HG02981 (cell line): ENCODE measurements around the gene HNMT.
"Not testable (repeated sequence)": the region's sequence is repeated elsewhere in the genome, so short reads cannot be mapped to it uniquely, and the experiment has no call there.

Experiments used
- ATAC-seq: cut with Tn5 transposase; IDR thresholded peaks from one replicate; pipeline ENCODE4 v1.9.1; 2021; ENCODE audit warnings: mild to moderate bottlenecking, moderate library complexity; ENCODE audit not compliant: unreplicated experiment

The HNMT gene

GRCh38 chr2:137964066-137964858, at the start of gene HNMT:
HNMT (plus strand) TSS chr2:137964473; CDS start chr2:137964492, 19 bp downstream.
- no peak for ATAC-seq

GRCh38 chr2:137921105-137921880, 43.0 kb upstream of the HNMT start:
- ATAC-seq = no peak

- not testable (repeated sequence) for ATAC-seq
These were observed 42.1 kb upstream of the HNMT start for GRCh38 chr2:137922171-137922570.

DNA sequence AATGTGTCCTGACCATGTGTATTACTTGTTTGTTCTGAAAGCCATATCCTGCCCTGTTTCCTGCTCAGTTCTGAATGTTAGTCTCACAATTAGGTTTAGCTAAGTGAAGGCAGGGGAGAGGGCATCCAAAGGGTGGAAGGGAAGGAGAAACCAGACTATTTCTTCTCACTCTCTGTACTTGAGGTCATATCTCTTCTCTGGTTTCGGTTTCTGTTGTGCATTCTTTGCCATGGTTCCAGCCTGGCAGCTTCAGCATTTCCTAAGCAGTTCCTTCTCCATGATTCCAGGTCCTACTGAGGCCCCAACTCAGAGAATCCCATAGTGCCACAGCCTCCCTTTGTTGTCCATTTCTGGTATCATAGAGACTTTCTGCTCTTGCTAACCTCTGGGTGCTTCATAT, 40.3 kb upstream of the HNMT start:
- no peak for ATAC-seq

GRCh38 chr2:137925599-137925998, 38.7 kb upstream of the HNMT start:
- ATAC-seq = no peak

DNA sequence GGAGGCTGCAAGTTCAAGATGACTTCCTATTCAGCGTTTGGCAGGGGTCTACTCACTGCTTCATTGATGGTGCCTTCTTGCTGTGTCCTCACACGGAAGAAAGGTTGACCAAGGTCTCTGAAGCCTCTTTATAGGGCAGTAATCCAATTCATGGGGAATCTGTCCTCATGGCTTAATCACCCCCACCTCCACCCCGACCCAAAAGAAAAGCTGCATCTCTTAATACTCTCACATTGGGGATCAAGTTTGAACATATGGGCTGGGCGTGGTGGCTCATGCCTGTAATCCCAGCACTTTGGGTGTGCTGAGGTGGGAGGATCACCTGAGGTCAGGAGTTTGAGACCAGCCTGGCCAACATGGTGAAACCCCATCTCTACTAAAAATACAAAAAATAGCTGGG, 36.4 kb upstream of the HNMT start:
- no peak for ATAC-seq

GRCh38 chr2:137928547-137929518, 35.4 kb upstream of the HNMT start:
- ATAC-seq = no peak

DNA sequence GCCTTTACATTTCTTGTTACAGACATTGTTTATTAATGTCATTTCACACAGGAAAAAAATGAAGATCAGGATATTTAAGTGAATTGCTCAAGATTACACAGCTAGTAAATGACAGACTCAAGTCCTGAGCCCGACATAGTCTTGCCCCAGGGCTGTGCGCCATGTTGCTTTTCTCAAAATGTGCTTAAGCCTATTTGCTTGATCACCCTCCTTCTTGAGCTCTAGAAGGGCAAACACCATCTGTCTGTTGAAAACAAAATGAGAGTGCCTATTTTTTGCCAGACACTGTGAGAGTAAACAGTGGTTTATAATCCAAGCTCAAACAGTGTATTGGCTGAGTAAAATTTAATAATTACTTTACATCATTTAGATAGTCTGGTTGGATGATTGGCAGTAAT, 34.8 kb upstream of the HNMT start:
- ATAC-seq = no peak

GRCh38 chr2:137930146-137930545, 34.1 kb upstream of the HNMT start:
- no peak for ATAC-seq

DNA sequence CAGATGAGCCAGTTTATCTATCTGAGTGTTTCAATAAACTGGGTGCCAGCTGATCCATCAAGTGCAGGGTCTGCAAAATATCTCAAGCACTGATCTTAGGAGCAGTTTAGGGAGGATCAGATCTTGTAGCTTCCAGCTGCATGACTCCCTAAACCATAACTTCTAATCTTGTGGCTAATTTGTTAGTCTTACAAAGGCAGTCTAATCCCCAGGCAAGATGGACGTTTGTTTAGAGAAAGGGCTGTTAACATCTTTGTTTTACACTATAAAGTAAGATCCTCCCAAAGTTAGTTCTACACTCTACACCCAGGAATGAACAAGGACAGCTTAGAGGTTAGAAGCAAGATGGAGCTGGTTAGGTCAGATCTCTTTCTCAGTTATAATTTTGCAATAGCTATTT, 28.7 kb upstream of the HNMT start:
- ATAC-seq = no peak

- no peak for ATAC-seq
These were observed 27.0 kb upstream of the HNMT start for GRCh38 chr2:137937246-137937645.

- ATAC-seq = no peak
These were observed 26.5 kb upstream of the HNMT start for GRCh38 chr2:137937778-137938177.

- no peak for ATAC-seq
These were observed 26.1 kb upstream of the HNMT start for GRCh38 chr2:137938204-137938603.

- no peak for ATAC-seq
These were observed 25.2 kb upstream of the HNMT start for GRCh38 chr2:137939026-137939425.

- ATAC-seq = no peak
These were observed 24.1 kb upstream of the HNMT start for GRCh38 chr2:137940154-137940553.

DNA sequence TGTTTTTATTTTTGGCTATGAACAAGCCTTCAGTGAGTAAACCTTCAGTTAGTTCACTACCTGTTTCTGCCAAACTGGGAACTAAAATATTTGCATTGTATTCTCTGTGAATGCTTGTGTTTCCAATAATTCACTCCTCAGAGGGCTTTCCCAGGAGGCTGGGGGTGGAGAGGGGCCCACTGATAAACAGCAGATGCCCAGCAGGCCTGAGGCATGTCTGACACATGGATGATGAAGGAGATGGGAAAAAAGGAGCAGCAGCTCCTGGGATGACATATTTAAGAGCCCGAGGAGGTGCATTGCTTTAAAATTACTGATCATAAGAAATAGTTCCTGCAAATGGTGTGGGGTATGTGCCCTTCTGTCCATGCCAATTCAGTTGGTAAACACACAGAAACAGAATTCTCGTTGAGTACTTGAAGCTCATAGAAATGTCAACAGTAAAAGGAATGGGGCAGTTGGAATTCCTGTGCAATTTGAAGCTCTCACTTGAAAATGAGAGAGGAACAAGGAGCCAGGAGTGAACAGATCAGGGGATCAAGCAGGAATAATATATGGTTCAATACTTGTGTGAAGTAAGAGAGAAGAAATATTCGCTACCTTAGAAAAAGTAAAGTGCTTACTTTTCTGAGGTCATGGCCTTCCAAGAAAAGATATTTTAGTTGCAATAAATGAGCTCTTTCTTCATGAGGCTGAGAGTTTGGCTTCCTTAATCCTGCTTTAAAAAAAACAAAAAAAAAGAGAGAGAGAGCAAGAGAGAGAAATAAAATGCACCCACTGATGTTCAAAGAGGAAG, 22.0 kb upstream of the HNMT start:
- no peak for ATAC-seq

DNA sequence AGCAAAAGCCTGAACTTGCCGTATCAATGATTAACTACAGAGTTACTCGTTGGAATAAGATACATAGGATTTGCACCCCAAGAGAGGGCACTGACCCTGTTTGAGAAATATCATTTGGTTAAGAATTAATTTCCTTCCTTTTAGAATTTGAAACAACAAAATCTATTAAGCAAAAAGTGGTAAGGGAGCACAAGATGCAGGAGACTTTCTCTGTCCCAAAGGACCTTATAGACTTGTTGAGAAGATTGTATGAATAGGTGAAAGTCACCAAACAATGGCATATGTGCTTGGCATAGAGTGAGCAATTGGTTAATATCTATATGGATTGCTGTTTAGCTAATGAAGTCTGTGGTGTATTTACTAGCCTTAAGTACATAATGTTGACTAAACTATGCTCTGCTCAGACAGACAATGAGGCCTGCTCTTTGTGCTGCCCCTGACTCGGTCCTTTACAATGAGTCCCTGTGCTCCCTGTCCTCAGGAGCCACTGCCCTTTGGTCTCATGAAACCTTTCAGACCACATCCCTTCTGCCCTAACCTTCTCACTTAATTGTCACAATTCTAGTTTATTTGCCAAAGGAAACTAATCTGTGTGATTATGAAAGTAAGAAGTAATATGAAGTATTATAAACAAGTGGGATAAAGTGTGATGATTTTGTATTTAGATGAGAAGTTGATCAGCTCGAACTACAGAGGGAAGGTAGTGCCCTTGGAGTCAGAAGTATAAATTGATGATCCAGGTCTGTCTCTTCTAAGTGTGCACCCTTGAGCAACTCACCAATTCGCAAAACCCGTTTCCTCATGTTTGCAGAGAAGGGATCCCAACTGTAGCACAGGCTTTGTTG, 21.2 kb upstream of the HNMT start:
- no peak for ATAC-seq

DNA sequence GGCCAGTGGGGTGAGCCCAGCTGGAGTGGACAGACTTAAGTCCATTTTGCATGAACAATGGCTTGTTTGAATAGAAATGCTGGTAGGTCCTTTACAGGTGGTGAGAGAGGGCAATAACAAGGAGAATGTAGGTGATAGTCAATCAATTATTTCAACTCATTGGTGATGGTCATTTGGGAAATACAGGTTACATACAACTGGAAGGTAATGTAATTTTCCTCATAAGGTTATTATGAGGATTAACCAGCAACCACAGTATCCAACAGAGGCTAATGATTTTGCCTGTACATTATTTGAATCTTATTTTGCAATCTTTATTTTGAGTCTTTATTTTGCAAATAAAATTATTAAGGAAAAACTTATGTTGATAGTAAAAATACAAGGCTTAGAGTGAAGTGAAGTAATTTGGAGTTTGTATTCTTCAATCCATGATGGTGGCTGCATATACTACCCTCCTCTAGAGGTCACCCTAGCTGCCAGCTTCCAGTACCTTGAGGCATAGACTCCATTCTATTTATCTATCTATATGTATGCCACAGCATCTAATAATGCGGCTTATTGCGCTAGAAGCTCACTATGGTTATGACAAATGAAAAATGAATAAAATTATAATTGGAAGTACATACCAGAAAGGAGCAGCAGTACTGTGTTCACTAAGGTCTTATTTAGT, 20.5 kb upstream of the HNMT start:
- ATAC-seq = no peak

DNA sequence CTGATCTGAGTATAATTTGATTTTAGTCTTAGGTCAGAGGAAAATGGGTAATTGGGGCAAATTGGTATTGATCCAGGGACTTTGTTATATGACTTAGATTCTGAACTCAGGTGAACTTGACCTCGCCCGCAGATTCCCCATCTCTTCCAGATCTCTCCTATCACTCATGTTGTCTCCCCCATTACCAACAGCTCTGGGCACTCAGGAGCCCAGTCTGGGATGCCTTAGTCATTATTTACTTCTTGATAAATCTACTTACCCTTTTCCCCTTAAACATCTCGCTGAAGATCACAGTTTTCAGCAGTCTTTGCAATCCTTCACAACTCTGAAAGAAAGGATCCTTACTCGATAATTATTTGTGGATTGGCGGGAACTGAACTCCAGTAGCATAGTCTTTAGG, 19.6 kb upstream of the HNMT start:
- no peak for ATAC-seq
